Smooth muscle cell (in vitro differentiated cells): Measurements from ENCODE around the gene ST8SIA5. TPM values are rescaled to one million over a fixed set of nuclear protein-coding genes. Genes with fewer than 3 reads are reported as not detected.

Source experiments
- DNase-seq: peaks from one replicate; lab custom pipeline; 2025; ENCODE audit not compliant: unreplicated experiment; lab: John Stamatoyannopoulos, UW
- H2AFZ ChIP-seq: fragments of 200-600 bp; sonication (generic); 2 replicates; pipeline ENCODE4 v1.6.0; 2016; ENCODE audit warnings: antibody characterized with exemption, low read depth, mild to moderate bottlenecking
- H3F3A ChIP-seq: fragments of 200-600 bp; sonication (generic); 2 replicates; pipeline ENCODE4 v1.6.0; 2017; ENCODE audit warnings: antibody characterized with exemption, low read depth
- H3K27ac ChIP-seq: fragments of 200-600 bp; sonication (generic); 2 replicates; pipeline ENCODE4 v1.5.1; 2016; ENCODE audit warnings: low read depth, mild to moderate bottlenecking
- H3K27me3 ChIP-seq: fragments of 200-600 bp; sonication (generic); 2 replicates; pipeline ENCODE4 v1.6.1; 2016; ENCODE audit warnings: low read depth, mild to moderate bottlenecking
- H3K36me3 ChIP-seq: fragments of 200-600 bp; sonication (generic); 2 replicates; pipeline ENCODE4 v1.5.1; 2016; ENCODE audit warnings: low read depth
- H3K4me1 ChIP-seq: fragments of 200-600 bp; sonication (generic); 2 replicates; pipeline ENCODE4 v1.5.1; 2016; ENCODE audit warnings: low read depth
- H3K4me2 ChIP-seq: fragments of 200-600 bp; sonication (generic); 2 replicates; pipeline ENCODE4 v1.6.0; 2016; ENCODE audit warnings: mild to moderate bottlenecking
- H3K4me3 ChIP-seq: fragments of 200-600 bp; sonication (generic); 2 replicates; pipeline ENCODE4 v1.5.1; 2016; ENCODE audit warnings: mild to moderate bottlenecking
- H3K79me2 ChIP-seq: fragments of 200-600 bp; sonication (generic); 2 replicates; pipeline ENCODE4 v1.6.0; 2016; ENCODE audit warnings: low read depth, mild to moderate bottlenecking
- H3K9ac ChIP-seq: fragments of 200-600 bp; sonication (generic); 2 replicates; pipeline ENCODE4 v1.6.0; 2016; ENCODE audit warnings: low read depth
- H3K9me3 ChIP-seq: fragments of 200-600 bp; sonication (generic); replicated peaks from 2 replicates; pipeline ENCODE4 v1.5.1; 2016; ENCODE audit warnings: low read depth
- H4K20me1 ChIP-seq: fragments of 200-600 bp; sonication (generic); 2 replicates; pipeline ENCODE4 v1.6.0; 2016; ENCODE audit warnings: low read depth
- CTCF ChIP-seq: fragments of 200-600 bp; sonication (generic); IDR thresholded peaks from 2 replicates; pipeline ENCODE4 v1.5.1; 2017; ENCODE audit warnings: borderline replicate concordance, mild to moderate bottlenecking, antibody characterized with exemption; ENCODE audit not compliant: insufficient read depth, poor library complexity, severe bottlenecking
- WGBS: methylation state at CpG from one replicate; pipeline ENCODE4 v1.1.7; 2016; ENCODE audit warnings: low lambda C conversion rate; 5-methylcytosine and 5-hydroxymethylcytosine counted together
- polyA plus RNA-seq: library from polyadenylated mRNA; unstranded; fragments of >200 nt; fragmentation: Nextera tagmentation; extraction: Ambion mirVana; gene quantifications from 2 replicates; pipeline ENCODE4 v1.2.1, GENCODE V29; 2016
- total RNA-seq: library from RNA; depleted of rRNA; stranded (reverse); fragments of >200 nt; gene quantifications from 2 replicates; pipeline ENCODE4 v1.2.3, GENCODE V29; 2014

The ST8SIA5 gene
- total and polyA plus RNA-seq, 2 experiments from 2014 or later: 0.22 TPM; not detected in 1

DNA sequence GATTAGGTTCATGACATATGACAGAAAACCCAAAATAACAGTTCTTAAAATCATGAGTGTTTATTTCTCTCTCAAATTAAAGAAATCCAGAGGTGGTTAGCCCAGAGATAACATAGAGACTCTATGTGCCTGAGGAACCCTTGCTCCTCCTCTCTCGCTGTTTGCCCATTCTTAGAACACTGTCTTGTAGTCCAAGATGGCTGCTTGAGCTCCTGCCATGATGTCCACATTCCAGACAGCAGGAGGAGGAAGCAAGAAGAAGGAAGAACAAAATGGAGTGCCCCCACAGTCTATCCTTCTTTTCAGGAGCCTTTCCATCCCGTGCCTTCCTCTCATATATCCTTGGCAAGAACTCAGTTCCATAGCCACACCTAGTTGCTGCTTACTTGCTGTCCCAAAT, 13.9 kb upstream of the ST8SIA5 start:
- no peak for TF ChIP-seq CTCF

GRCh38 chr18:46768166-46768921, 11.5 kb upstream of the ST8SIA5 start:
- Histone ChIP-seq H3K9me3 (no peaks in the 10 kb centered on the region), H3F3A (no peaks in the 10 kb centered on the region), H3K4me2 (no peak overlapping the region), H2AFZ (no peak overlapping the region), H3K79me2 (no peaks in the 10 kb centered on the region), H3K36me3 (no peaks in the 10 kb centered on the region), H4K20me1 (no peaks in the 10 kb centered on the region), H3K27ac (no peak overlapping the region), H3K4me3 (no peak overlapping the region), H3K4me1 (no peaks in the 10 kb centered on the region), H3K9ac (no peak overlapping the region), H3K27me3 (peaks cover 8% of the 10 kb centered on the region)
- WGBS: 79% methylated on average over 9 of the region's 9 CpGs
- DNase-seq: no peak
- TF ChIP-seq CTCF: no peak

More for the DNA sequence above, 13.9 kb upstream of the ST8SIA5 start:
- DNase-seq: no peak
- Histone ChIP-seq H3K4me2 (no peak overlapping the region), H3K9ac (no peak overlapping the region), H3F3A (no peaks in the 10 kb centered on the region), H3K79me2 (no peaks in the 10 kb centered on the region), H3K27ac (no peak overlapping the region), H3K4me1 (no peaks in the 10 kb centered on the region), H4K20me1 (no peaks in the 10 kb centered on the region), H3K9me3 (no peaks in the 10 kb centered on the region), H2AFZ (no peak overlapping the region), H3K36me3 (no peaks in the 10 kb centered on the region), H3K4me3 (no peak overlapping the region), H3K27me3 (no peaks in the 10 kb centered on the region)
- 96% methylated on average over 2 of the region's 2 CpGs for WGBS

DNA sequence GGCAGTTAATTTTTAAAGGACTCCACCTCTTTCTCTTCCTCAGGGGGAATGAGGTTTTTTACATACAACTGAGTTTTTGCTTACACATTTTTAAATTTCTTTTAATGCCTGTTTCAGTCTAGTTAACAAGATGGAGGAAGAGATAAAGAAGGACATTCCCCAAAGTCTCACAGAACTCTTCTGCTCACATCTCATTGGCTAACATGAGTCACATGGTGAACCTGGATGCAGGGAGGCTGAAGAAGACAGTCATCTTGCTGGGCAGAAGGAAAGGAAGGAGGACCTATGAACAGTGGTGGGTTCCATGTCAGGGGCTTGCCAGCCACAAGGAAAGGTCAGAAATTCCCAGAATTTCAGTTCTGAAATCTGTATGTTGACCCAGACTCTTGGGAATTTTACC, 10.4 kb upstream of the ST8SIA5 start:
- no peak for TF ChIP-seq CTCF
- no peaks in the 10 kb centered on the region for H3K36me3 ChIP-seq
- no peaks in the 10 kb centered on the region for H3K9me3 ChIP-seq
- no peak for DNase-seq
- H3K4me3 ChIP-seq: no peak overlapping the region
- H3F3A ChIP-seq: no peaks in the 10 kb centered on the region
- H3K79me2 ChIP-seq: no peaks in the 10 kb centered on the region
- no peak overlapping the region for H3K9ac ChIP-seq
- H3K4me2 ChIP-seq: no peak overlapping the region
- no peak overlapping the region for H2AFZ ChIP-seq
- H4K20me1 ChIP-seq: no peaks in the 10 kb centered on the region
- H3K27me3 ChIP-seq: peaks cover 17% of the 10 kb centered on the region
- H3K27ac ChIP-seq: no peak overlapping the region
- H3K4me1 ChIP-seq: no peaks in the 10 kb centered on the region

DNA sequence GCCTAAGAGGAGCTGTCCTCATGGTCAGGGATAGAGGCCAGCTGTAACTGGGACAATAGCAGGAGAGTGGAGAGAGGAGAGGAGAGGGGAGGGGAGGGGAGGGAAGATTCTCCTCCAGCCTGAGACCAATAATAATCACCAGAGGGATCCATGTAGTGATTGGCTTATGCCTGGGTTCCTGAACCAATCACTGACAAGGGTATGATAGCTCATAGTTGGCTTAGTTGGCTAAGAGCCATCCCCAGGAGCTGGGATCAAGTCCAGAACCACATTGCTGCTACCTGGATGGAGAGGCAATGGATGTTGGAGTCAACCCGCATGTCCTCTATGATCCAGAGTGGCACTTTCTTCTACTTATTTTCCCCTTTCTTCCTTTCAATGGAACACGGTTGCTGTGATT, 7.7 kb upstream of the ST8SIA5 start:
- no peak for DNase-seq
- H3K27me3 ChIP-seq: peaks cover 43% of the 10 kb centered on the region
- WGBS: 90% methylated on average over 2 of the region's 2 CpGs
- H3K79me2 ChIP-seq: no peaks in the 10 kb centered on the region
- H3K9ac ChIP-seq: no peak overlapping the region
- TF ChIP-seq CTCF: no peak
- H3K4me2 ChIP-seq: no peak overlapping the region
- no peaks in the 10 kb centered on the region for H3K36me3 ChIP-seq
- H4K20me1 ChIP-seq: no peaks in the 10 kb centered on the region
- no peaks in the 10 kb centered on the region for H3F3A ChIP-seq
- H3K9me3 ChIP-seq: no peaks in the 10 kb centered on the region
- no peaks in the 10 kb centered on the region for H3K4me1 ChIP-seq
- H3K4me3 ChIP-seq: no peak overlapping the region
- H2AFZ ChIP-seq: no peak overlapping the region
- no peak overlapping the region for H3K27ac ChIP-seq
